Mucosa of rectum (tissue), 2 donors: Measurements from ENCODE around the gene RGCC.

Experiments used
- H3K27ac ChIP-seq, 2 donors: one replicate each; pipeline ENCODE4 v1.7.0; 2013; ENCODE audit warnings: inconsistent platforms in 2 of 2, low read depth in 2 of 2, low read length in 2 of 2
- H3K27me3 ChIP-seq, 2 donors: one replicate each; pipeline ENCODE4 v1.7.0; 2013; ENCODE audit warnings: low read length in 2 of 2; ENCODE audit not compliant: control insufficient read depth in 2 of 2, insufficient read depth in 2 of 2
- H3K36me3 ChIP-seq, 2 donors: one replicate each; pipeline ENCODE4 v1.7.0; 2013; ENCODE audit warnings: low read length in 2 of 2; ENCODE audit not compliant: control insufficient read depth in 2 of 2, insufficient read depth in 2 of 2
- H3K4me1 ChIP-seq, 2 donors: one replicate each; pipeline ENCODE4 v1.7.0; 2013; ENCODE audit warnings: low read length in 2 of 2, mild to moderate bottlenecking in 1 of 2; ENCODE audit not compliant: control insufficient read depth in 2 of 2, insufficient read depth in 2 of 2
- H3K4me3 ChIP-seq, 2 donors: one replicate each; pipeline ENCODE4 v1.7.0; 2013; ENCODE audit warnings: low read length in 2 of 2
- H3K9ac ChIP-seq, 2 donors: one replicate each; pipeline ENCODE4 v1.7.0; 2013; ENCODE audit warnings: low read length in 2 of 2, low read depth in 1 of 2, mild to moderate bottlenecking in 1 of 2
- H3K9me3 ChIP-seq, 2 donors: one replicate each; pipeline ENCODE4 v1.7.0; 2013; ENCODE audit warnings: low read length in 2 of 2; ENCODE audit not compliant: control insufficient read depth in 2 of 2
- donor health status: healthy.
- donor health status: Normal muscosa, but diverticular disease.

RGCC gene

GRCh38 chr13:41511827-41512226 lies 54.5 kb downstream of the RGCC start:
- Histone ChIP-seq H3K27me3 (no peaks in the 10 kb centered on the region), H3K9ac (no peak overlapping the region), H3K4me3 (no peak overlapping the region), H3K9me3 (no peaks in the 10 kb centered on the region), H3K4me1 (no peaks in the 10 kb centered on the region), H3K36me3 (no peaks in the 10 kb centered on the region), H3K27ac (no peak overlapping the region)

- Histone ChIP-seq H3K9me3 (no peaks in the 10 kb centered on the region), H3K9ac (no peak overlapping the region), H3K27ac (no peak overlapping the region)
Measured at GRCh38 chr13:41512441-41512840, 55.1 kb downstream of the RGCC start.

GRCh38 chr13:41513600-41513999 lies 56.2 kb downstream of the RGCC start:
- no peaks in the 10 kb centered on the region for H3K4me1 ChIP-seq
- no peaks in the 10 kb centered on the region for H3K27me3 ChIP-seq
- H3K36me3 ChIP-seq, result no peaks in the 10 kb centered on the region
- no peak overlapping the region for H3K4me3 ChIP-seq
- H3K9me3 ChIP-seq, result no peaks in the 10 kb centered on the region
- H3K9ac ChIP-seq, result no peak overlapping the region
- no peak overlapping the region for H3K27ac ChIP-seq

More at GRCh38 chr13:41512441-41512840, 55.1 kb downstream of the RGCC start:
- no peaks in the 10 kb centered on the region for H3K4me1 ChIP-seq
- H3K36me3 ChIP-seq, result no peaks in the 10 kb centered on the region
- H3K27me3 ChIP-seq, result no peaks in the 10 kb centered on the region
- H3K4me3 ChIP-seq, result no peak overlapping the region

GRCh38 chr13:41514853-41515395 lies 57.6 kb downstream of the RGCC start:
- no peaks in the 10 kb centered on the region for H3K4me1 ChIP-seq
- H3K4me3 ChIP-seq, result no peak overlapping the region

GRCh38 chr13:41515491-41516139 lies 58.3 kb downstream of the RGCC start:
- no peak overlapping the region for H3K27ac ChIP-seq
- no peak overlapping the region for H3K4me3 ChIP-seq
- no peaks in the 10 kb centered on the region for H3K4me1 ChIP-seq
- no peaks in the 10 kb centered on the region for H3K27me3 ChIP-seq
- no peaks in the 10 kb centered on the region for H3K9me3 ChIP-seq
- no peaks in the 10 kb centered on the region for H3K36me3 ChIP-seq
- no peak overlapping the region for H3K9ac ChIP-seq

More at GRCh38 chr13:41514853-41515395, 57.6 kb downstream of the RGCC start:
- H3K27me3 ChIP-seq, result no peaks in the 10 kb centered on the region
- no peaks in the 10 kb centered on the region for H3K36me3 ChIP-seq
- H3K9me3 ChIP-seq, result no peaks in the 10 kb centered on the region
- H3K9ac ChIP-seq, result no peak overlapping the region
- no peak overlapping the region for H3K27ac ChIP-seq

- H3K4me1 ChIP-seq, result no peaks in the 10 kb centered on the region
Measured at GRCh38 chr13:41516166-41516565, 58.8 kb downstream of the RGCC start.

GRCh38 chr13:41516760-41517159 lies 59.4 kb downstream of the RGCC start:
- Histone ChIP-seq H3K4me3 (no peak overlapping the region), H3K27ac (no peak overlapping the region), H3K9me3 (no peaks in the 10 kb centered on the region), H3K36me3 (no peaks in the 10 kb centered on the region), H3K4me1 (no peaks in the 10 kb centered on the region), H3K27me3 (no peaks in the 10 kb centered on the region), H3K9ac (no peak overlapping the region)

More at GRCh38 chr13:41516166-41516565, 58.8 kb downstream of the RGCC start:
- Histone ChIP-seq H3K27me3 (no peaks in the 10 kb centered on the region), H3K9me3 (no peaks in the 10 kb centered on the region), H3K36me3 (no peaks in the 10 kb centered on the region), H3K4me3 (no peak overlapping the region), H3K27ac (no peak overlapping the region), H3K9ac (no peak overlapping the region)

GRCh38 chr13:41520016-41520659 lies 62.8 kb downstream of the RGCC start:
- no peaks in the 10 kb centered on the region for H3K9me3 ChIP-seq
- H3K4me3 ChIP-seq, result no peak overlapping the region
- no peak overlapping the region for H3K9ac ChIP-seq
- no peaks in the 10 kb centered on the region for H3K4me1 ChIP-seq
- no peaks in the 10 kb centered on the region for H3K36me3 ChIP-seq
- no peak overlapping the region for H3K27ac ChIP-seq
- no peaks in the 10 kb centered on the region for H3K27me3 ChIP-seq
